HG02623 (cell line): Measurements from ENCODE around the gene EXO1.
"Not testable (repeated sequence)": the region's sequence is repeated elsewhere in the genome, so short reads cannot be mapped to it uniquely, and the experiment has no call there.

Experiments used
- ATAC-seq: cut with Tn5 transposase; IDR thresholded peaks from one replicate; pipeline ENCODE4 v1.9.1; 2021; ENCODE audit warnings: moderate library complexity; ENCODE audit not compliant: unreplicated experiment

The EXO1 gene

GRCh38 chr1:241834733-241835377 is 13.1 kb upstream of the EXO1 start:
- ATAC-seq: no peak

- ATAC-seq: no peak
Observed at GRCh38 chr1:241836941-241837340, 11.1 kb upstream of the EXO1 start.

GRCh38 chr1:241837416-241837815 is 10.6 kb upstream of the EXO1 start:
- ATAC-seq: no peak

GRCh38 chr1:241837901-241838300 is 10.1 kb upstream of the EXO1 start:
- no peak for ATAC-seq

GRCh38 chr1:241838897-241839296 is 9.1 kb upstream of the EXO1 start:
- ATAC-seq: peak; percentile 42

GRCh38 chr1:241839369-241839979 is 8.5 kb upstream of the EXO1 start:
- ATAC-seq: peak; percentile 47

GRCh38 chr1:241840164-241840563 is 7.8 kb upstream of the EXO1 start:
- no peak for ATAC-seq

- ATAC-seq: no peak
Observed at GRCh38 chr1:241841691-241842090, 6.3 kb upstream of the EXO1 start.

GRCh38 chr1:241842565-241842964 is 5.4 kb upstream of the EXO1 start:
- no peak for ATAC-seq

GRCh38 chr1:241844593-241844992 is 3.4 kb upstream of the EXO1 start:
- no peak for ATAC-seq

GRCh38 chr1:241846375-241846774 is 1.6 kb upstream of the EXO1 start:
- ATAC-seq: no peak

GRCh38 chr1:241846862-241847539 is 1.0 kb upstream of the EXO1 start:
- no peak for ATAC-seq

GRCh38 chr1:241847540-241847795 is 536 bp upstream of the EXO1 start:
- no peak for ATAC-seq

GRCh38 chr1:241848686-241849344 is 811 bp downstream of the EXO1 start:
- no peak for ATAC-seq

- ATAC-seq: no peak
Observed at GRCh38 chr1:241849345-241849695, 1.3 kb downstream of the EXO1 start.

- ATAC-seq: not testable (repeated sequence)
Observed at GRCh38 chr1:241855545-241856140, 7.6 kb downstream of the EXO1 start.

GRCh38 chr1:241857131-241857530 is 9.1 kb downstream of the EXO1 start:
- ATAC-seq: peak; percentile 75

GRCh38 chr1:241860922-241861321 is 12.9 kb downstream of the EXO1 start:
- ATAC-seq: no peak

GRCh38 chr1:241869022-241869421 is 21.0 kb downstream of the EXO1 start:
- ATAC-seq: no peak

GRCh38 chr1:241870336-241870735 is 22.3 kb downstream of the EXO1 start:
- ATAC-seq: no peak

- ATAC-seq: no peak
Observed at GRCh38 chr1:241870746-241871430, 22.9 kb downstream of the EXO1 start.
